Stomach (tissue), 19 donors: ENCODE results near the gene COL11A1. TPM values are rescaled to one million over a fixed set of nuclear protein-coding genes. Genes with fewer than 3 reads are reported as not detected.
A peak's percentile ranks its signal among the peaks of the same experiment; 100 is the strongest.

ENCODE experiments used
- DNase-seq, 2 donors: peaks; one replicate each; pipeline versions ENCODE4 v3.0.0 to v3.0.0-alpha.2; 2013 to 2019
- H3K27ac ChIP-seq, 5 donors: fragments of 200-600 bp in 4 of 5; sonication (generic) in 4 of 5; one replicate each; pipeline ENCODE4 v1.5.1; 2013 to 2019; ENCODE audit warnings: mild to moderate bottlenecking in 1 of 5, moderate library complexity in 1 of 5
- H3K27me3 ChIP-seq, 3 donors: fragments of 200-600 bp; sonication (generic); one replicate each; pipeline ENCODE4 v1.5.1; 2017 to 2019; ENCODE audit warnings: mixed run types in 1 of 3
- H3K36me3 ChIP-seq, 4 donors: fragments of 200-600 bp; sonication (generic); 1 replicate in 3 of 4; 2 replicates in 1 of 4; pipeline ENCODE4 v1.5.1; 2016 to 2019
- H3K4me1 ChIP-seq, 4 donors: fragments of 200-600 bp; sonication (generic); one replicate each; pipeline ENCODE4 v1.5.1; 2016 to 2019
- H3K4me3 ChIP-seq, 4 donors: fragments of 200-600 bp; sonication (generic) in 3 of 4; one replicate each; pipeline ENCODE4 v1.5.1; 2016 to 2019; ENCODE audit warnings: mild to moderate bottlenecking in 1 of 4
- H3K9me3 ChIP-seq, 4 donors: fragments of 200-600 bp; sonication (generic); one replicate each; pipeline ENCODE4 v1.5.1; 2016 to 2019
- CTCF ChIP-seq, 7 experiments: fragments of 450-650 bp in 4 of 7; fragments of 200-600 bp in 3 of 7; sonication (generic) in 3 of 7; IDR thresholded peaks; one replicate each; pipeline ENCODE4 v1.5.1; 2016 to 2019; ENCODE audit warnings: antibody characterized with exemption in 7 of 7, control low read depth in 2 of 7, mild to moderate bottlenecking in 1 of 7
- EP300 ChIP-seq: sonication (generic); formaldehyde crosslinking; IDR thresholded peaks from one replicate; pipeline ENCODE4 v1.6.1; 2017; ENCODE audit warnings: antibody characterized with exemption
- POLR2A ChIP-seq, 4 donors: fragments of 450-650 bp; IDR thresholded peaks; one replicate each; pipeline ENCODE4 v1.6.1; 2016; ENCODE audit warnings: antibody characterized with exemption in 4 of 4, control low read depth in 2 of 4, mild to moderate bottlenecking in 1 of 4, moderate library complexity in 1 of 4
- POLR2AphosphoS5 ChIP-seq, 3 donors: sonication (generic); formaldehyde crosslinking; IDR thresholded peaks; one replicate each; pipeline ENCODE4 v1.6.1; 2016; ENCODE audit warnings: antibody characterized with exemption in 3 of 3
- WGBS, 5 donors: extraction: QIAGEN DNeasy Blood & Tissue Kit in 3 of 5; methylation state at CpG; one replicate each; pipeline versions ENCODE4 v1.1.5 to v1.1.7; 2013 to 2018; 5-methylcytosine and 5-hydroxymethylcytosine counted together
- intact Hi-C: fragments of 100-400 bp; cut with DNase I; formaldehyde crosslinking; loops from one replicate; pipeline ENCODE4 v1.15.1; 2023; ENCODE audit warnings: low total_unique reads
- long read RNA-seq, 10 donors: transcript quantifications; one replicate each; lab custom pipeline, GENCODE V29; 2026
- polyA plus RNA-seq, 3 donors: library from polyadenylated mRNA; stranded (reverse); fragments of 200-250 nt; gene quantifications; one replicate each; pipeline ENCODE4 v1.2.3, GENCODE V29; 2013
- total RNA-seq, 5 donors: library from RNA; depleted of rRNA; stranded (reverse); fragments of >200 nt; gene quantifications; one replicate each; pipeline versions ENCODE4 v1.1.0 to v1.2.3, GENCODE V29; 2014 to 2016
- donor health status: healthy with polysubstance abuse.
- donor health status: Bipolar disorder and iron deficiency.
- donor health status: healthy.

The COL11A1 gene
- total RNA-seq (1 to 10 TPM in 1 of 5 donors, under 1 TPM in 2, not detected in 2; under 0.01 to 7.0 (median 0.29) TPM), polyA plus RNA-seq (not detected)
- long read RNA-seq, donor 1 = 0 reads
- long read RNA-seq, donor 2 = 0 reads
- long read RNA-seq, donor 3 = 0 reads
- long read RNA-seq, donor 4 = 0 reads
- long read RNA-seq, donor 5 = 0 reads
- long read RNA-seq, donor 6 = 0 reads
- long read RNA-seq, donor 7, partial matches to known transcripts = 0 of 1 reads
- long read RNA-seq, donor 7, other reads (novel, unspliced or antisense) = 0 of 1 reads
- long read RNA-seq, donor 8 = 0 reads
- long read RNA-seq, donor 9 = 0 reads
- long read RNA-seq, donor 10 = 0 reads

- TF ChIP-seq CTCF (IDR thresholded peaks at IDR 0.05) (no peak), POLR2A (IDR thresholded peaks at IDR 0.05) (no peak), EP300 (no peak), POLR2AphosphoS5 (IDR thresholded peaks at IDR 0.05) (no peak)
- Histone ChIP-seq H3K27ac (no peak within 1 kb of the TSS), H3K4me1 (peaks cover 12 to 29% (median 27%) of the 10 kb centered on the region in 4 donors), H3K27me3 (peaks cover 0 to 28% (median 26%) of the 10 kb centered on the region in 3 donors), H3K36me3 (no peaks in the 10 kb centered on the region), H3K9me3 (no peaks in the 10 kb centered on the region), H3K4me3 (peak within 1 kb of the TSS; percentile 37 to 46 (median 42))
- DNase-seq = peak in 1 of 2 donors; percentile 81
- intact Hi-C loops = no loop called here
- WGBS, 5 donors = 4 to 17% (median 4%) methylated on average over 19 to 34 of the region's 34 CpGs
Measured at GRCh38 chr1:103108376-103109150, at the start of gene COL11A1. Gene COL11A1 (minus strand): TSS chr1:103108522. CDS start chr1:103108178, 344 bp downstream.

GRCh38 chr1:103156966-103157365 is 48.6 kb upstream of the COL11A1 start:
- intact Hi-C loops = no loop called here
- 60 to 68% (median 64%) methylated on average over 4 of the region's 4 CpGs for WGBS, 5 donors

GRCh38 chr1:103146166-103146565 is 37.8 kb upstream of the COL11A1 start:
- Histone ChIP-seq H3K9me3 (no peaks in the 10 kb centered on the region), H3K27ac (no peak overlapping the region), H3K4me1 (no peaks in the 10 kb centered on the region), H3K4me3 (no peak overlapping the region), H3K27me3 (no peaks in the 10 kb centered on the region), H3K36me3 (no peaks in the 10 kb centered on the region)
- TF ChIP-seq POLR2A (IDR thresholded peaks at IDR 0.05) = no peak
- TF ChIP-seq EP300 = no peak
- no peak for TF ChIP-seq CTCF (IDR thresholded peaks at IDR 0.05)
- no peak for TF ChIP-seq POLR2AphosphoS5 (IDR thresholded peaks at IDR 0.05)
- intact Hi-C loops = no loop called here
- no peak for DNase-seq

More at GRCh38 chr1:103156966-103157365, 48.6 kb upstream of the COL11A1 start:
- H3K9me3 ChIP-seq = no peaks in the 10 kb centered on the region
- H3K4me1 ChIP-seq = no peaks in the 10 kb centered on the region
- H3K4me3 ChIP-seq = no peak overlapping the region
- H3K27me3 ChIP-seq = no peaks in the 10 kb centered on the region
- TF ChIP-seq EP300 = no peak
- TF ChIP-seq POLR2A (IDR thresholded peaks at IDR 0.05) = no peak
- no peak for TF ChIP-seq CTCF (IDR thresholded peaks at IDR 0.05)
- TF ChIP-seq POLR2AphosphoS5 (IDR thresholded peaks at IDR 0.05) = no peak
- H3K27ac ChIP-seq = no peak overlapping the region
- DNase-seq = no peak
- H3K36me3 ChIP-seq = no peaks in the 10 kb centered on the region

- intact Hi-C loops = no loop called here
- 55 to 74% (median 61%) methylated on average over 1 of the region's 1 CpG for WGBS, 5 donors
- Histone ChIP-seq H3K36me3 (no peaks in the 10 kb centered on the region), H3K27ac (no peak overlapping the region), H3K9me3 (no peaks in the 10 kb centered on the region), H3K4me3 (no peak overlapping the region), H3K4me1 (no peaks in the 10 kb centered on the region), H3K27me3 (no peaks in the 10 kb centered on the region)
- no peak for DNase-seq
- no peak for TF ChIP-seq CTCF (IDR thresholded peaks at IDR 0.05)
- no peak for TF ChIP-seq EP300
- TF ChIP-seq POLR2AphosphoS5 (IDR thresholded peaks at IDR 0.05) = no peak
- no peak for TF ChIP-seq POLR2A (IDR thresholded peaks at IDR 0.05)
Measured at GRCh38 chr1:103145449-103145848, 37.1 kb upstream of the COL11A1 start.
